ENCODE data around the gene MAP3K21. TPM values are rescaled to one million over a fixed set of nuclear protein-coding genes. Genes with fewer than 3 reads are reported as not detected.

The MAP3K21 gene
- polyA plus RNA-seq, 1 of the 3 experiments (the other 2 are of a cell fraction): 0.33 TPM

- POLR2A ChIA-PET: no interaction called here
These were observed 12.6 kb downstream of the MAP3K21 start for GRCh38 chr1:233340031-233340555.

DNA sequence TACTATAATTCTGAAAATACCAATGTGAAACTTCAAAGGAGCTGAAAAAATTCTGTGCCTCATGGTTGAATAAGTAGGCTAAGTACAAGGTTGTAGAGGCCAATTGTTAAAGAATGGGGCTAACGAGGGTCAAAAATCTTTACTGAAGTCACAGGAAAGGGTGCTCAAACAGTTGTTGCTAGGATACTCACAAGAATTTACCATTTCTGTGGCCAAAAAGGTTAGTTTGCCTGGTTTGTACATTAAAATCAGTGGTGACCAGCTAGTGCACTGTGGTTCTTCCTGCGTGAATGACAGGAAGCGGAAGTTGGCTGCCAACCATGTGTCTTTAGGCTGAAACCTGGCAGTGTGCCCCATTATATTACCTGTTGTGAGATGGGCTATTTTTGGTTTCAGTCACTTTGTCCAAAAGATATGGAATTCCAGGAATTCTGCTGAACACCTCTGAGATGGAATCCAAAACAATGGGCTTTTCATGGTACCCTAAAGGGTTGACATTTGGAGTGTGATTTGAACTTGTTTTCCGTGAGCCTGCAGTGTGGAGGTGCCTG, 13.5 kb downstream of the MAP3K21 start:
- ChIA-PET POLR2A (no interaction called here), CTCF (interaction anchor here (1.0 to 1.1 kb wide), 2 partner anchors 22 to 24 kb away, joined by 3 read pairs; no protein-coding TSS in a partner anchor)
- Histone ChIP-seq H3K9me3 (no peaks in the 10 kb centered on the region), H2AFZ (ENCODE audit: low read depth) (no peak overlapping the region), H4K20me1 (ENCODE audit: insufficient read depth) (no peaks in the 10 kb centered on the region), H3K27me3 (ENCODE audit: insufficient read depth) (no peaks in the 10 kb centered on the region), H3F3A (replicated peaks; ENCODE audit: insufficient read depth) (no peaks in the 10 kb centered on the region), H3K36me3 (replicated peaks in 1 of 2; ENCODE audit: control insufficient read depth in 1 of 2, insufficient read depth in 2 of 2, low read length in 1 of 2) (no peaks in the 10 kb centered on the region), H3K9ac (no peak overlapping the region), H3K4me3 (ENCODE audit: low read depth in 2 of 2, low read length in 1 of 2) (no peak overlapping the region), H3K79me2 (ENCODE audit: insufficient read depth) (no peaks in the 10 kb centered on the region), H3K9me2 (no peaks in the 10 kb centered on the region), H3K4me2 (no peak overlapping the region), H3K27ac (ENCODE audit: low read depth in 2 of 2, low read length in 1 of 2) (no peak overlapping the region), H3K4me1 (ENCODE audit: control insufficient read depth in 1 of 2, insufficient read depth in 2 of 2, low read depth in 1 of 2, low read length in 1 of 2) (no peaks in the 10 kb centered on the region)
- TF ChIP-seq TEAD4 (IDR thresholded peaks at IDR 0.05; ENCODE audit: borderline replicate concordance, insufficient read depth) (no peak), CTCF (IDR thresholded peaks at IDR 0.05) (no peak), MXI1 (IDR thresholded peaks at IDR 0.05; ENCODE audit: low read depth, low read length) (no peak), RCOR1 (IDR thresholded peaks at IDR 0.05; ENCODE audit: low read length) (no peak), RXRA (IDR thresholded peaks at IDR 0.05; ENCODE audit: borderline replicate concordance, low read depth) (no peak), TCF12 (IDR thresholded peaks at IDR 0.05) (no peak)
- no peak for DNase-seq
- 89% methylated on average over 4 of the region's 4 CpGs for WGBS (ENCODE audit: low lambda C conversion rate)

More at GRCh38 chr1:233340031-233340555, 12.6 kb downstream of the MAP3K21 start:
- Histone ChIP-seq H3K4me3 (ENCODE audit: low read depth in 2 of 2, low read length in 1 of 2) (no peak overlapping the region), H3K27ac (ENCODE audit: low read depth in 2 of 2, low read length in 1 of 2) (no peak overlapping the region), H2AFZ (ENCODE audit: low read depth) (no peak overlapping the region), H3K4me2 (no peak overlapping the region), H3F3A (replicated peaks; ENCODE audit: insufficient read depth) (no peaks in the 10 kb centered on the region), H3K9ac (no peak overlapping the region), H3K9me3 (no peaks in the 10 kb centered on the region), H4K20me1 (ENCODE audit: insufficient read depth) (no peaks in the 10 kb centered on the region), H3K36me3 (replicated peaks in 1 of 2; ENCODE audit: control insufficient read depth in 1 of 2, insufficient read depth in 2 of 2, low read length in 1 of 2) (no peaks in the 10 kb centered on the region), H3K27me3 (ENCODE audit: insufficient read depth) (no peaks in the 10 kb centered on the region), H3K79me2 (ENCODE audit: insufficient read depth) (no peaks in the 10 kb centered on the region), H3K9me2 (no peaks in the 10 kb centered on the region), H3K4me1 (ENCODE audit: control insufficient read depth in 1 of 2, insufficient read depth in 2 of 2, low read depth in 1 of 2, low read length in 1 of 2) (no peaks in the 10 kb centered on the region)
- no peak for TF ChIP-seq NRF1 (IDR thresholded peaks at IDR 0.05; ENCODE audit: low read depth, low read length)
- no peak for TF ChIP-seq TCF12 (IDR thresholded peaks at IDR 0.05)
- no peak for TF ChIP-seq FOXM1 (IDR thresholded peaks at IDR 0.05; ENCODE audit: low read depth)
- DNase-seq: no peak
- CTCF ChIA-PET: interaction anchor here (1.1 to 1.2 kb wide), 3 partner anchors 23 to 451 kb away, joined by 3 read pairs; no protein-coding TSS in a partner anchor
- WGBS (ENCODE audit: low lambda C conversion rate): 49% methylated on average over 3 of the region's 3 CpGs

- H3K79me2 ChIP-seq (ENCODE audit: insufficient read depth): no peaks in the 10 kb centered on the region
- no peak overlapping the region for H2AFZ ChIP-seq (ENCODE audit: low read depth)
- no peaks in the 10 kb centered on the region for H3K27me3 ChIP-seq (ENCODE audit: insufficient read depth)
- H3K9ac ChIP-seq: no peak overlapping the region
- H4K20me1 ChIP-seq (ENCODE audit: insufficient read depth): no peaks in the 10 kb centered on the region
- no peak overlapping the region for H3K27ac ChIP-seq (ENCODE audit: low read depth in 2 of 2, low read length in 1 of 2)
- ChIA-PET CTCF (interaction anchor here (1.4 kb wide), 1 partner anchor 9 kb away, joined by 4 read pairs; no protein-coding TSS in a partner anchor), POLR2A (no interaction called here)
- H3K4me1 ChIP-seq (ENCODE audit: control insufficient read depth in 1 of 2, insufficient read depth in 2 of 2, low read depth in 1 of 2, low read length in 1 of 2): no peaks in the 10 kb centered on the region
- no peak overlapping the region for H3K4me2 ChIP-seq
- H3F3A ChIP-seq (replicated peaks; ENCODE audit: insufficient read depth): no peaks in the 10 kb centered on the region
- H3K9me3 ChIP-seq: no peaks in the 10 kb centered on the region
- no peak overlapping the region for H3K4me3 ChIP-seq (ENCODE audit: low read depth in 2 of 2, low read length in 1 of 2)
- H3K36me3 ChIP-seq (replicated peaks in 1 of 2; ENCODE audit: control insufficient read depth in 1 of 2, insufficient read depth in 2 of 2, low read length in 1 of 2): no peaks in the 10 kb centered on the region
- no peak for DNase-seq
- no peaks in the 10 kb centered on the region for H3K9me2 ChIP-seq
- TF ChIP-seq EP300 (IDR thresholded peaks at IDR 0.05; ENCODE audit: borderline replicate concordance in 1 of 2, low read depth in 1 of 2, low read length in 1 of 2) (no peak), JUND (IDR thresholded peaks at IDR 0.05) (no peak), EZH2phosphoT487 (IDR thresholded peaks at IDR 0.05; ENCODE audit: borderline replicate concordance, low read depth) (no peak), RCOR1 (IDR thresholded peaks at IDR 0.05; ENCODE audit: low read length) (no peak), TEAD4 (IDR thresholded peaks at IDR 0.05; ENCODE audit: borderline replicate concordance, insufficient read depth) (no peak), TAF1 (IDR thresholded peaks at IDR 0.05; ENCODE audit: borderline replicate concordance, low read depth, low read length) (no peak), SMC3 (IDR thresholded peaks at IDR 0.05; ENCODE audit: low read depth, low read length) (no peak), GABPA (IDR thresholded peaks at IDR 0.05; ENCODE audit: low read depth) (no peak), RAD21 (IDR thresholded peaks at IDR 0.05; ENCODE audit: low read length) (no peak)
- TF ChIP-seq, protein P1, sequence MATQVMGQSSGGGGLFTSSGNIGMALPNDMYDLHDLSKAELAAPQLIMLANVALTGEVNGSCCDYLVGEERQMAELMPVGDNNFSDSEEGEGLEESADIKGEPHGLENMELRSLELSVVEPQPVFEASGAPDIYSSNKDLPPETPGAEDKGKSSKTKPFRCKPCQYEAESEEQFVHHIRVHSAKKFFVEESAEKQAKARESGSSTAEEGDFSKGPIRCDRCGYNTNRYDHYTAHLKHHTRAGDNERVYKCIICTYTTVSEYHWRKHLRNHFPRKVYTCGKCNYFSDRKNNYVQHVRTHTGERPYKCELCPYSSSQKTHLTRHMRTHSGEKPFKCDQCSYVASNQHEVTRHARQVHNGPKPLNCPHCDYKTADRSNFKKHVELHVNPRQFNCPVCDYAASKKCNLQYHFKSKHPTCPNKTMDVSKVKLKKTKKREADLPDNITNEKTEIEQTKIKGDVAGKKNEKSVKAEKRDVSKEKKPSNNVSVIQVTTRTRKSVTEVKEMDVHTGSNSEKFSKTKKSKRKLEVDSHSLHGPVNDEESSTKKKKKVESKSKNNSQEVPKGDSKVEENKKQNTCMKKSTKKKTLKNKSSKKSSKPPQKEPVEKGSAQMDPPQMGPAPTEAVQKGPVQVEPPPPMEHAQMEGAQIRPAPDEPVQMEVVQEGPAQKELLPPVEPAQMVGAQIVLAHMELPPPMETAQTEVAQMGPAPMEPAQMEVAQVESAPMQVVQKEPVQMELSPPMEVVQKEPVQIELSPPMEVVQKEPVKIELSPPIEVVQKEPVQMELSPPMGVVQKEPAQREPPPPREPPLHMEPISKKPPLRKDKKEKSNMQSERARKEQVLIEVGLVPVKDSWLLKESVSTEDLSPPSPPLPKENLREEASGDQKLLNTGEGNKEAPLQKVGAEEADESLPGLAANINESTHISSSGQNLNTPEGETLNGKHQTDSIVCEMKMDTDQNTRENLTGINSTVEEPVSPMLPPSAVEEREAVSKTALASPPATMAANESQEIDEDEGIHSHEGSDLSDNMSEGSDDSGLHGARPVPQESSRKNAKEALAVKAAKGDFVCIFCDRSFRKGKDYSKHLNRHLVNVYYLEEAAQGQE (IDR thresholded peaks at IDR 0.05; ENCODE audit: low read depth, low read length): no peak
These were observed 14.6 kb downstream of the MAP3K21 start for GRCh38 chr1:233342086-233342485.

Measured in SK-N-SH (cell line).